A549 (cell line): ENCODE measurements around the gene NRXN3. TPM values are rescaled to one million over a fixed set of nuclear protein-coding genes. Genes with fewer than 3 reads are reported as not detected.

ENCODE experiments used
- ATAC-seq, 2 experiments: fragments of 200-7000 bp in 1 of 2; fragments of >200 bp in 1 of 2; cut with Nextera tagmentation in 1 of 2; cut with Tn5 transposase in 1 of 2; 3 replicates each; pipeline versions ENCODE4 v1.8.0 to v1.9.1; 2018 to 2020; ENCODE audit warnings: mild to moderate bottlenecking in 1 of 2, moderate library complexity in 1 of 2
- CTCF ChIA-PET: fragments of 300-600 bp; sonication (Branson Sonifier 250); formaldehyde crosslinking; extraction: SDS; loops from one replicate; lab custom pipeline; 2021; ENCODE audit warnings: antibody characterized with exemption, inconsistent platforms; lab: Yijun Ruan, JAX
- POLR2A ChIA-PET: fragments of 350-600 bp; formaldehyde crosslinking; extraction: SDS; loops from one replicate; lab custom pipeline; 2021; ENCODE audit warnings: antibody characterized with exemption, inconsistent platforms; lab: Yijun Ruan, JAX
- DNase-seq, 2 experiments: peaks; one replicate each; pipeline versions ENCODE4 v3.0.0 to v3.0.0-alpha.2; 2011 to 2016; ENCODE audit warnings: low read depth in 1 of 2, low spot score in 1 of 2
- FAIRE-seq: peaks from 2 replicates; lab custom pipeline; 2011; peaks lifted over from hg19 to GRCh38; lab: Jason Lieb, UNC
- H3K27ac ChIP-seq, 2 experiments: fragments of >200 bp; sonication (Bioruptor Twin); formaldehyde crosslinking; 3 replicates each; pipeline ENCODE4 v1.5.1; 2016 to 2017
- H3K4me1 ChIP-seq: fragments of >200 bp; sonication (Bioruptor Twin); formaldehyde crosslinking; 3 replicates; pipeline ENCODE4 v1.6.1; 2016
- H3K4me2 ChIP-seq: fragments of >200 bp; sonication (Bioruptor Twin); formaldehyde crosslinking; 3 replicates; pipeline ENCODE4 v1.6.1; 2016
- H3K4me3 ChIP-seq: fragments of >200 bp; sonication (Bioruptor Twin); formaldehyde crosslinking; 3 replicates; pipeline ENCODE4 v1.5.1; 2016
- H3K9me3 ChIP-seq: fragments of >200 bp; sonication (Bioruptor Twin); formaldehyde crosslinking; 3 replicates; pipeline ENCODE4 v1.6.1; 2016
- BHLHE40 ChIP-seq: IDR thresholded peaks from 2 replicates; pipeline ENCODE4 v1.6.1; 2012; ENCODE audit warnings: low read depth, low read length, inconsistent platforms
- CEBPB ChIP-seq, 2 experiments: fragments of >200 bp in 1 of 2; sonication (Bioruptor Twin) in 1 of 2; formaldehyde crosslinking in 1 of 2; IDR thresholded peaks; 2 replicates each; pipeline ENCODE4 v1.6.1; 2012 to 2016
- CHD4 ChIP-seq: fragments of 200-600 bp; sonication (generic); IDR thresholded peaks from 2 replicates; pipeline ENCODE4 v1.6.1; 2016; ENCODE audit warnings: antibody characterized with exemption, mild to moderate bottlenecking, borderline replicate concordance
- EHF ChIP-seq: fragments of 250-450 bp; sonication (Bioruptor Pico); IDR thresholded peaks from 2 replicates; pipeline ENCODE4 v1.5.0; 2020; ENCODE audit warnings: mild to moderate bottlenecking
- ESRRA ChIP-seq: fragments of 150-350 bp; IDR thresholded peaks from 2 replicates; pipeline ENCODE4 v1.6.1; 2014; ENCODE audit warnings: mild to moderate bottlenecking, low read length, borderline replicate concordance
- GATA3 ChIP-seq: IDR thresholded peaks from 2 replicates; pipeline ENCODE4 v1.6.1; 2012; ENCODE audit warnings: borderline replicate concordance
- HDAC2 ChIP-seq: fragments of 200-600 bp; sonication (generic); IDR thresholded peaks from 2 replicates; pipeline ENCODE4 v1.6.1; 2016
- HOXA7 ChIP-seq: fragments of 250-450 bp; sonication (Bioruptor Pico); IDR thresholded peaks from 2 replicates; pipeline ENCODE4 v1.5.0; 2020; ENCODE audit warnings: mild to moderate bottlenecking, moderate library complexity
- KDM1A ChIP-seq: fragments of 200-600 bp; sonication (generic); IDR thresholded peaks from 2 replicates; pipeline ENCODE4 v1.6.1; 2016; ENCODE audit warnings: low read depth, mild to moderate bottlenecking
- KDM5A ChIP-seq: fragments of 200-600 bp; sonication (generic); IDR thresholded peaks from 2 replicates; pipeline ENCODE4 v1.6.1; 2016; ENCODE audit warnings: antibody characterized with exemption, mild to moderate bottlenecking
- MAFK ChIP-seq: fragments of 450-650 bp; IDR thresholded peaks from 2 replicates; pipeline ENCODE4 v1.6.1; 2014; ENCODE audit not compliant: partially characterized antibody
- MYC ChIP-seq: IDR thresholded peaks from 2 replicates; pipeline ENCODE4 v1.6.1; 2012; ENCODE audit warnings: mild to moderate bottlenecking, inconsistent platforms, low read length, improper control_type of control experiment, borderline replicate concordance
- NPAS2 ChIP-seq: fragments of 250-450 bp; sonication (Bioruptor Pico); IDR thresholded peaks from 2 replicates; pipeline ENCODE4 v1.8.0; 2022; ENCODE audit warnings: mild to moderate bottlenecking, moderate library complexity, borderline replicate concordance
- PHF8 ChIP-seq: fragments of 200-600 bp; sonication (generic); IDR thresholded peaks from 2 replicates; pipeline ENCODE4 v1.6.1; 2016; ENCODE audit warnings: low read depth, mild to moderate bottlenecking, antibody characterized with exemption, moderate library complexity, borderline replicate concordance
- POLR2A ChIP-seq: IDR thresholded peaks from 2 replicates; pipeline ENCODE4 v1.6.1; 2012; ENCODE audit warnings: mild to moderate bottlenecking, low read length
- RAD21 ChIP-seq, 2 experiments: fragments of >200 bp in 1 of 2; sonication (Bioruptor Twin) in 1 of 2; formaldehyde crosslinking in 1 of 2; IDR thresholded peaks in 1 of 2; conservative IDR thresholded peaks in 1 of 2; 2 replicates in 1 of 2; 3 replicates in 1 of 2; pipeline ENCODE4 v1.6.1; 2012 to 2018; ENCODE audit warnings: inconsistent platforms in 1 of 2
- RFX5 ChIP-seq: fragments of 450-650 bp; IDR thresholded peaks from 2 replicates; pipeline ENCODE4 v1.7.1; 2014; ENCODE audit warnings: antibody characterized with exemption, mild to moderate bottlenecking, moderate library complexity
- RNF2 ChIP-seq: fragments of 200-600 bp; sonication (generic); IDR thresholded peaks from 2 replicates; pipeline ENCODE4 v1.6.1; 2016; ENCODE audit warnings: low read depth, mild to moderate bottlenecking, antibody characterized with exemption, moderate library complexity, borderline replicate concordance
- SMC3 ChIP-seq: fragments of >200 bp; sonication (Bioruptor Twin); formaldehyde crosslinking; IDR thresholded peaks from 3 replicates; pipeline ENCODE4 v1.6.1; 2018; ENCODE audit warnings: inconsistent platforms
- ZFP36 ChIP-seq: fragments of 450-650 bp; IDR thresholded peaks from 2 replicates; pipeline ENCODE4 v1.6.1; 2014; ENCODE audit warnings: borderline replicate concordance; ENCODE audit not compliant: partially characterized antibody
- ZSCAN20 ChIP-seq: fragments of 250-450 bp; sonication (Bioruptor Pico); IDR thresholded peaks from 2 replicates; pipeline ENCODE4 v1.8.0; 2022; ENCODE audit warnings: mild to moderate bottlenecking, moderate library complexity
- WGBS: methylation state at CpG from one replicate; pipeline ENCODE4 v1.1.6; 2017; ENCODE audit errors: missing lambda C conversion rate; 5-methylcytosine and 5-hydroxymethylcytosine counted together
- polyA plus RNA-seq, 4 experiments: library from polyadenylated mRNA; depleted of rRNA in 3 of 4; stranded (reverse); fragments of >200 nt; fragmentation: RNase III in 1 of 4; extraction: RNeasy Plus Mini Kit Qiagen cat#74134 plus additional on column Dnase treatment in 1 of 4; gene quantifications; 2 replicates in 3 of 4; 3 replicates in 1 of 4; pipeline ENCODE4 v1.2.3, GENCODE V29; 2011 to 2017
- TF ChIP-seq, protein P1 (sequence below): fragments of >200 bp; sonication (Bioruptor Twin); formaldehyde crosslinking; IDR thresholded peaks from 3 replicates; pipeline ENCODE4 v1.5.1; 2016
- TF ChIP-seq, protein P2 (sequence below): fragments of 450-650 bp; IDR thresholded peaks from 2 replicates; pipeline ENCODE4 v1.6.1; 2014; ENCODE audit warnings: antibody characterized with exemption
- TF ChIP-seq, protein P3 (sequence below): fragments of 150-350 bp; IDR thresholded peaks from 2 replicates; pipeline ENCODE4 v1.6.1; 2014; ENCODE audit warnings: low read depth, mild to moderate bottlenecking, low read length
- TF ChIP-seq, protein P4 (sequence below): fragments of >200 bp; sonication (Bioruptor Twin); formaldehyde crosslinking; IDR thresholded peaks from 2 replicates; pipeline ENCODE4 v1.6.1; 2016
- TF ChIP-seq, protein P5 (sequence below): fragments of 250-450 bp; sonication (Bioruptor Pico); IDR thresholded peaks from 2 replicates; pipeline ENCODE4 v1.5.0; 2021; ENCODE audit warnings: mild to moderate bottlenecking, moderate library complexity, borderline replicate concordance

Gene NRXN3
- polyA plus RNA-seq, 2 of the 4 experiments (the other 2 are of a cell fraction): 0.62 to 2.3 TPM

DNA sequence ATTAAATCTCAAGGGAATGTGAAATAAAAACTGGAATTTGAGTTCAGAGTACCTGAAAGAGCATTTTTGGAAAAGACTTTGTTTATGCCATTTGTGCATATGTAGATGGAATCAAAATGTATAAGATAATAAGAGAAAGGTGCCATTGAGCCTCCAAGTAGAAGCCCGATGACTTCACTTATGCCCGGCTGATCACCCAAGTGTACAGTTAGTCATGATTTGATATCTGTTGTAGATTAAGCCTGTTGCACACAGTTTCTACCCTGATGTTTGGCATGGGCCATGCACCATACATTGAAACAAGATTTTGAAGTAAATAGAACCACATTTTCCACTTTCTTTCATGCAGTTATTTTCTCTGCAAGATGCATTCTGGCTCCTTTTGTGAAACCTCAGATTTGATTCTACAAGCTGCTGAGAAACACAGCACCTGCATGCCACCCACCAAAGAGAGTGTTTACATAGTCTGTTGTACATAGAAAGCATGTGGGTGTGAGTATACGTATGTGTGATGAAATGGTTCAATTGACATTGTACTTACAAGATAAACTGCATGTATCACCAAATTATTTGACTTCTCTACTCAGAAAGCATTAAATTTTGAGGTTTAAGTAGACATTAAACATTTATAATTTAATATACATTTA is 1268.6 kb downstream of the NRXN3 start:
- FAIRE-seq (no peak), ATAC-seq (no peak), DNase-seq (no peak)
- Histone ChIP-seq H3K4me3 (no peak overlapping the region), H3K4me1 (no peaks in the 10 kb centered on the region), H3K27ac (no peak overlapping the region), H3K9me3 (no peaks in the 10 kb centered on the region), H3K4me2 (no peak overlapping the region)
- TF ChIP-seq, protein P1, sequence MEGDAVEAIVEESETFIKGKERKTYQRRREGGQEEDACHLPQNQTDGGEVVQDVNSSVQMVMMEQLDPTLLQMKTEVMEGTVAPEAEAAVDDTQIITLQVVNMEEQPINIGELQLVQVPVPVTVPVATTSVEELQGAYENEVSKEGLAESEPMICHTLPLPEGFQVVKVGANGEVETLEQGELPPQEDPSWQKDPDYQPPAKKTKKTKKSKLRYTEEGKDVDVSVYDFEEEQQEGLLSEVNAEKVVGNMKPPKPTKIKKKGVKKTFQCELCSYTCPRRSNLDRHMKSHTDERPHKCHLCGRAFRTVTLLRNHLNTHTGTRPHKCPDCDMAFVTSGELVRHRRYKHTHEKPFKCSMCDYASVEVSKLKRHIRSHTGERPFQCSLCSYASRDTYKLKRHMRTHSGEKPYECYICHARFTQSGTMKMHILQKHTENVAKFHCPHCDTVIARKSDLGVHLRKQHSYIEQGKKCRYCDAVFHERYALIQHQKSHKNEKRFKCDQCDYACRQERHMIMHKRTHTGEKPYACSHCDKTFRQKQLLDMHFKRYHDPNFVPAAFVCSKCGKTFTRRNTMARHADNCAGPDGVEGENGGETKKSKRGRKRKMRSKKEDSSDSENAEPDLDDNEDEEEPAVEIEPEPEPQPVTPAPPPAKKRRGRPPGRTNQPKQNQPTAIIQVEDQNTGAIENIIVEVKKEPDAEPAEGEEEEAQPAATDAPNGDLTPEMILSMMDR: no peak
- TF ChIP-seq CHD4 (no peak), KDM1A (no peak)
- WGBS: 72% methylated on average over 3 of the region's 3 CpGs
- POLR2A ChIA-PET: no interaction called here
- CTCF ChIA-PET: no interaction called here

DNA sequence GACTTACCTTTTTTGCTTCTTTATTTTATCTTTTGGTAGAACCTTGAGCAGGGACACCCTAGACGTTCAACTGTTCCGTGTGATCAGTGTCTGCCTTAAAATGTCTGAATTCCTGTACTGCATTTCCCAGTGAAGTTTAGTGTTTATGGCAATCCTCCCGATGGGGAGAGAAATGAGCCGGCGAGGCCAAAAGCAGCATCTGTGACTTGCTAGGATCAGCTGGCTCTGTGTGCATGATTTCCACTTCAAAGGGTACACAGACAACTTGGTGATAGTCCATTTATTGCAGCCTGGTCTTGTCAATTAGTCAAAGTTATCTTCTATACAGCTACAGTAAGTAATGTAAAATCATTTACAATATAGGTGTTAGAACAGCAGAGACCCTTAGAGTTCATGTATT is 1272.6 kb downstream of the NRXN3 start:
- 0 out of 3 replicates have a peak, but pooled peaks cover under 1% of the 10 kb centered on the region for H3K4me1 ChIP-seq
- POLR2A ChIA-PET: no interaction called here

DNA sequence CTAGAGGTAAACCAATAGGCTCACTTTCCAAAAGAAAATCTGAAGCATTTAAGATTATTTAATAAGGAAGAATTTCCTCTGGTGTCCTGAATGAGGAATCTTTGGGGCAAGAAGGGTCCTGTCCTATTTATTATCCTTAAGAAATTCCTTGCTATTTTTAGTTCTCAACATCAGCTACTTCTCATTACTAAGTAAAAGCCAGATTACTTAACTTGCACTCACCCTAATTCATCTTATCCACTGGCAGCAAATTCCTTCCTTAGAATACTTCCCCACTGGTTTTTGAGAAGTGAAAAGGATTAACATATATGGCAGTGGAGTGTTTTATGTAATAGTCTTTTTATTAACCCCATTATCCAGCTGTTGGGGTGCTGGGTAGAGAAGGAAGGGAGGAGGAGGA is 1273.4 kb downstream of the NRXN3 start:
- Histone ChIP-seq H3K4me3 (no peak overlapping the region), H3K9me3 (no peaks in the 10 kb centered on the region), H3K4me2 (no peak overlapping the region), H3K4me1 (peaks cover 5% of the 10 kb centered on the region; the same call in 1 of the 3 replicates), H3K27ac (no peak overlapping the region)
- no peak for ATAC-seq
- no peak for TF ChIP-seq CHD4
- no peak for TF ChIP-seq MYC
- TF ChIP-seq, protein P2, sequence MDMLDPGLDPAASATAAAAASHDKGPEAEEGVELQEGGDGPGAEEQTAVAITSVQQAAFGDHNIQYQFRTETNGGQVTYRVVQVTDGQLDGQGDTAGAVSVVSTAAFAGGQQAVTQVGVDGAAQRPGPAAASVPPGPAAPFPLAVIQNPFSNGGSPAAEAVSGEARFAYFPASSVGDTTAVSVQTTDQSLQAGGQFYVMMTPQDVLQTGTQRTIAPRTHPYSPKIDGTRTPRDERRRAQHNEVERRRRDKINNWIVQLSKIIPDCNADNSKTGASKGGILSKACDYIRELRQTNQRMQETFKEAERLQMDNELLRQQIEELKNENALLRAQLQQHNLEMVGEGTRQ: no peak
- no peak for TF ChIP-seq EHF (CRISPR knock-in tag)
- no peak for TF ChIP-seq MAFK
- TF ChIP-seq RAD21 (conservative IDR thresholded peaks at IDR 0.05 in 1 of 2, IDR thresholded peaks at IDR 0.05 in 1 of 2): no peak
- TF ChIP-seq, protein P3, sequence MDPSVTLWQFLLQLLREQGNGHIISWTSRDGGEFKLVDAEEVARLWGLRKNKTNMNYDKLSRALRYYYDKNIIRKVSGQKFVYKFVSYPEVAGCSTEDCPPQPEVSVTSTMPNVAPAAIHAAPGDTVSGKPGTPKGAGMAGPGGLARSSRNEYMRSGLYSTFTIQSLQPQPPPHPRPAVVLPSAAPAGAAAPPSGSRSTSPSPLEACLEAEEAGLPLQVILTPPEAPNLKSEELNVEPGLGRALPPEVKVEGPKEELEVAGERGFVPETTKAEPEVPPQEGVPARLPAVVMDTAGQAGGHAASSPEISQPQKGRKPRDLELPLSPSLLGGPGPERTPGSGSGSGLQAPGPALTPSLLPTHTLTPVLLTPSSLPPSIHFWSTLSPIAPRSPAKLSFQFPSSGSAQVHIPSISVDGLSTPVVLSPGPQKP: no peak
- no peak for TF ChIP-seq PHF8
- TF ChIP-seq CEBPB (IDR thresholded peaks at IDR 0.05): no peak
- no peak for TF ChIP-seq HDAC2
- no peak for TF ChIP-seq GATA3
- no peak for TF ChIP-seq POLR2A
- TF ChIP-seq, protein P4, sequence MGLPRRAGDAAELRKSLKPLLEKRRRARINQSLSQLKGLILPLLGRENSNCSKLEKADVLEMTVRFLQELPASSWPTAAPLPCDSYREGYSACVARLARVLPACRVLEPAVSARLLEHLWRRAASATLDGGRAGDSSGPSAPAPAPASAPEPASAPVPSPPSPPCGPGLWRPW: no peak
- TF ChIP-seq RNF2: no peak
- no peak for TF ChIP-seq SMC3
- TF ChIP-seq NPAS2 (CRISPR knock-in tag): no peak
- TF ChIP-seq, protein P5, sequence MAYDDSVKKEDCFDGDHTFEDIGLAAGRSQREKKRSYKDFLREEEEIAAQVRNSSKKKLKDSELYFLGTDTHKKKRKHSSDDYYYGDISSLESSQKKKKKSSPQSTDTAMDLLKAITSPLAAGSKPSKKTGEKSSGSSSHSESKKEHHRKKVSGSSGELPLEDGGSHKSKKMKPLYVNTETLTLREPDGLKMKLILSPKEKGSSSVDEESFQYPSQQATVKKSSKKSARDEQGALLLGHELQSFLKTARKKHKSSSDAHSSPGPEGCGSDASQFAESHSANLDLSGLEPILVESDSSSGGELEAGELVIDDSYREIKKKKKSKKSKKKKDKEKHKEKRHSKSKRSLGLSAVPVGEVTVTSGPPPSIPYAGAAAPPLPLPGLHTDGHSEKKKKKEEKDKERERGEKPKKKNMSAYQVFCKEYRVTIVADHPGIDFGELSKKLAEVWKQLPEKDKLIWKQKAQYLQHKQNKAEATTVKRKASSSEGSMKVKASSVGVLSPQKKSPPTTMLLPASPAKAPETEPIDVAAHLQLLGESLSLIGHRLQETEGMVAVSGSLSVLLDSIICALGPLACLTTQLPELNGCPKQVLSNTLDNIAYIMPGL: no peak
- no peak for TF ChIP-seq ZFP36
- TF ChIP-seq KDM5A: no peak
- ChIA-PET CTCF (no interaction called here), POLR2A (no interaction called here)
- DNase-seq: no peak
- no peak for FAIRE-seq

More for the DNA sequence above, 1272.6 kb downstream of the NRXN3 start:
- H3K27ac ChIP-seq: no peak overlapping the region
- no peak overlapping the region for H3K4me3 ChIP-seq
- TF ChIP-seq NPAS2 (CRISPR knock-in tag) (no peak), HOXA7 (CRISPR knock-in tag) (no peak), RFX5 (no peak), ESRRA (no peak), BHLHE40 (no peak), RAD21 (conservative IDR thresholded peaks at IDR 0.05 in 1 of 2, IDR thresholded peaks at IDR 0.05 in 1 of 2) (no peak), ZSCAN20 (no peak)
- TF ChIP-seq, protein P1: no peak
- no peak for FAIRE-seq
- no peak for ATAC-seq
- DNase-seq: no peak
- 65% methylated on average over 5 of the region's 5 CpGs for WGBS
- no peak overlapping the region for H3K4me2 ChIP-seq
- CTCF ChIA-PET: no interaction called here
- no peaks in the 10 kb centered on the region for H3K9me3 ChIP-seq
